DMS 273 (cell line): Measurements from ENCODE around the gene TM9SF2.
"Not testable (repeated sequence)": the region's sequence is repeated elsewhere in the genome, so short reads cannot be mapped to it uniquely, and the experiment has no call there.

Experiments
- DNase-seq: peaks from one replicate; lab custom pipeline; 2025; ENCODE audit not compliant: unreplicated experiment; lab: John Stamatoyannopoulos, UW

The TM9SF2 gene, protein sequence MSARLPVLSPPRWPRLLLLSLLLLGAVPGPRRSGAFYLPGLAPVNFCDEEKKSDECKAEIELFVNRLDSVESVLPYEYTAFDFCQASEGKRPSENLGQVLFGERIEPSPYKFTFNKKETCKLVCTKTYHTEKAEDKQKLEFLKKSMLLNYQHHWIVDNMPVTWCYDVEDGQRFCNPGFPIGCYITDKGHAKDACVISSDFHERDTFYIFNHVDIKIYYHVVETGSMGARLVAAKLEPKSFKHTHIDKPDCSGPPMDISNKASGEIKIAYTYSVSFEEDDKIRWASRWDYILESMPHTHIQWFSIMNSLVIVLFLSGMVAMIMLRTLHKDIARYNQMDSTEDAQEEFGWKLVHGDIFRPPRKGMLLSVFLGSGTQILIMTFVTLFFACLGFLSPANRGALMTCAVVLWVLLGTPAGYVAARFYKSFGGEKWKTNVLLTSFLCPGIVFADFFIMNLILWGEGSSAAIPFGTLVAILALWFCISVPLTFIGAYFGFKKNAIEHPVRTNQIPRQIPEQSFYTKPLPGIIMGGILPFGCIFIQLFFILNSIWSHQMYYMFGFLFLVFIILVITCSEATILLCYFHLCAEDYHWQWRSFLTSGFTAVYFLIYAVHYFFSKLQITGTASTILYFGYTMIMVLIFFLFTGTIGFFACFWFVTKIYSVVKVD

DNA sequence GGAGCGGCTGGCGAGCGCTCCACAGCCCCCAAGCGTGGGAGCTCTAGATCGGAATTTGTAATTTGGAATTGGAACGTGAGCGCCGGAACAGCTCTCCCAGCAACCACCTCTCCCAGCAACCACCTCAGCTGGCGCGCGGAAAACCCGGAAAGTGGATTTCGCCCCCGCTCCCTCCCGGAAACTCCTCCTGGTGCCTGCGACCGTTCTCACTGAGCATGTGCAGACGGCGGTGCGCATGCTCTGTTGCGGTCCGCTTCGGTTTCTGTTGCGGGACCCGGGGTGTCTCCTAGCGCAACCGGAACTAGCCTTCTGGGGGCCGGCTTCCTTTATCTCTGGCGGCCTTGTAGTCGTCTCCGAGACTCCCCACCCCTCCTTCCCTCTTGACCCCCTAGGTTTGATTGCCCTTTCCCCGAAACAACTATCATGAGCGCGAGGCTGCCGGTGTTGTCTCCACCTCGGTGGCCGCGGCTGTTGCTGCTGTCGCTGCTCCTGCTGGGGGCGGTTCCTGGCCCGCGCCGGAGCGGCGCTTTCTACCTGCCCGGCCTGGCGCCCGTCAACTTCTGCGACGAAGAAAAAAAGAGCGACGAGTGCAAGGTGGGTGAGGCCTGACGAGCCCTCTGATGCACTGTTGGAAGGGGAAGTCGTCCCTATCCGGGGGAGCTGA lies at the start of gene TM9SF2:
Gene TM9SF2, plus strand, starts transcription at position 289 of the 664 bp plus-strand sequence. Its CDS starts 135 bp downstream, at position 424.
- peak; percentile 97 for DNase-seq

DNA sequence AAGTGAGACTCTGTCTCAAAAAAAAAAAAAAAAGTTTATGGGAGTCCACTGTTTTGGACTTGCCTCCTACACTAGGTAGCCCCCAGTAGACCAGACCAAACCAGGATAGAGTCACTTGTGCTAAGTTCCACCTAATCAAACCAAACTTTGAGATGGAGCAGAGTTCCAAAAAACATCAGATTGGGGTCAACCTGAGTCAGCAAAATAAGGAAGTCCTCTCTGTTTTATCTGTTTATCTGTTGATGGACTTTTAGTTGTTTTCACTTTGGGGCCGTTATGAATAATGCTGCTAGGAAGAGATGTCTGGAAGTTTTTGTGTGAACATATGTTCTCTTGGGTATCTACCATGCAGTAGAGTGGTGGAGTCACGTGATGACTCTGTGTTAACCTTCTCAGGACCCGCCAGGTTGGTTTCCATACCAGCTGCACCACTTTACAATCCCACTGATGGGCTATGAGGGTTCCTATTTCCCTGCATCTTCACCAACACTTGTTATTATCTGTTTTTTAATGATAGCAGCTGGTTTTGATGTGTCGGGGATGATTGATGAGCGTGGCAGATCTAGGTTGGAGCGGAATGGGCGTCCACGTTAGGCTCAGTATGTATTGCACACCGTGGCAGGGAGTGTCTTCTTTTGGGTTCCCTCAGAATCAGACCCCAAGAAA lies 46.6 kb upstream of the TM9SF2 start:
- no peak for DNase-seq

DNA sequence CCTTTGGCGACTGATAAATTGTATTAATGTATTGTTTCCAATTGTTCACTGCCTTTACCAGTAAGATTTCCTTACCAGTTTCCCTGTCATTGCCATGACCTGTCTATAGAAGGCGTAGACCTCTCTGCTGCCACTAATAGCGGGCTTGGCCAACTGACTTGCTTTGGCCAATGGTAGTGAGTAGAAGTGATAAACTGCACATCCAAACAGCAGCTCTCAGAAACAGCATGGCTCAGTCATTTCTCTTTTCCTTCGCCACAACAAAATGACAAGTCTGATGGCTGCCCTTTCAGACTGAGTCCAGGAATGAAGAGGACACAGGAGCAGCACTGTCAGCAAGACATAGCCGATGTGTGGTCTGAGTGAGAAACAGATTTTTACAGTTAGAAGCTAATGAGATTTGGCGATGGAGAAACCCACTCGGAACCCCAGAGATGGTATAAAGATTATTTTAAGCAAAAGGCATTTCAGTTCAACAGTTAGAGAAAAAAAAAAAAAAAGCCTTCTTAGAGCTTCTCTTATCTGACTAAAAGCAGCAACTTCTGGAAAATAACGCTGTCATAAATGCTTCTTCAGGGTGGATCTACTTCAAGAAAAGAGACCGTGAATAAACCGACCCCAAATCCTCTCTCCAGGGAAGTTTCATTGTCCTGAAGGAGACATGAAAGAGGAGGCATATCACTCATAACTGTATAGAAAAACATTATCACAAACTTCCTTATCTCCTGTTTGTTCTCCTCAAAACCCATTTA lies 42.0 kb upstream of the TM9SF2 start:
- no peak for DNase-seq

DNA sequence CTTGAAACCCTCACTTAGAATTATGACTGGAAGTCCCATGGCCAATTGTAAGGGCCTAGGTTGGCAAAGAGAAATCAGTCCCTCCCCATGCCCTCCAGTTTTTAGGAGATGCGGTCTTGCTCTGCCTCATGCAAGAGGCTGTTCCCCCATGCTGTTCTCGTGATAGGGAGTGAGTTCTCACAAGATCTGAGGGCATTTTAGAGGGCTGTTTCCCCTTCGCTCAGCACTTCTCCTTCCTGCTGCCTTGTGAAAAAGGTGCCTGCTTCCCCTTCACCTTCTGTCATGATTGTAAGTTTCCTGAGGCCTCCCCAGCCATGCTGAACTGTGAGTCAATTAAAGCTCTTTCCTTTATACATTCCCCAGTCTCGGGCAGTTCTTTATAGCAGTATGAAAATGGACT lies 40.5 kb upstream of the TM9SF2 start:
- DNase-seq = not testable (repeated sequence)

DNA sequence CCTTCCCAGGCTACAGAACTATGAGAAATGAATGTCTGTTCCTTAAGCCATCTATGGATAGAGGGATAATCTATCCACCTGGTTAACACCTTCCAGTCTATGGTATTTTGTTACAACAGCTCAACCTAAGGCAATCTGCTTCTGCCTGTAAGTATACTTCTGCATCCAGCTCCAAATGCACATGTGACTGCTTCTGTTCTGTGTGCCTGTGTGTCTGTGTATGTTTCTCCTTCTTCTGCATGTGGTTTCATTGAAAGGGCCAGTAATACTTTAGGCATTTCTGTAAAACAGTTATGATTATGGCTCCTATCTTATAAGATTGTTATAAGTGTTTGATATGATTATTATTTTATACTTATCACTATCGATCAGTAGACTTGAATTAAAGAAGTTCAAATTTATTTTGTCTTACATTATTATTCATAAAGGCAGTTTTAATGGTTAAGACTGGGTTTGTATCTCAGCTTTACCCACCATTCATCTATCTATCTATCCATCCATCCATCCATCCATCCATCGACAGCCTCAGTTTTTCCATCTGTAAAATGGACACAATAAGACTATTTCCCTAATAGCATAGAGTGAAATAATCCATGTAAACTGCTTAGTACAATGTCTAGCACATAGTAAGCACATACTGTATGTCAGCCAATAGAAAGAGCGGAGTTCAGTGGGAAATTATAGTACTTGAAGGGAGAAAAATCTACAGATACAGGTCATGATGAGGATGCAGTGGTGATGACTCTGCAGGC lies 37.5 kb upstream of the TM9SF2 start:
- peak; percentile 6 for DNase-seq

DNA sequence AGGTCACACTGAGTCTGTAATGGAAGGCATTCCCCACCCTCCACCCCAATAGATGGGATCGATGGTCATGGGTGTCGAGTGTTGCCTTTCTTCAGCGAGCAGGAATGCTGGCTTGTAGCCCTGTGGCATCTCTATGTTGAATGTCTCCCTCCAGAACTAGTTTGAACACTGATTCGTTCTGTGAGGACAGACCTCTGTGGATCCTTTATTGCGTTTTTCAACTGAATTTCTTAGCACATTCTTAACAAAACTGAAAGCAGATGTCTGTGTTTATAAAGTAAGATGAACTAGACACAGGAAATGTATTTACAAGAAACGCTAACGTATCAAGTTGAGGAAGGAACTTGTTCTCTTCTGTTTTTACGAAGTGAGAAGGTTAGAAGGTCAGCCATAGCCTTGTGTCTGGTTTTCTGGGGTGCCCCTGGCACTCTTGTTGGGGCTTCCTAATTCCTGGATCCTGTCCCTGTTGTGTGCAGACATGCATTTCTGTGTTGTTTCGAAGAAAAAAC lies 36.8 kb upstream of the TM9SF2 start:
- no peak for DNase-seq

DNA sequence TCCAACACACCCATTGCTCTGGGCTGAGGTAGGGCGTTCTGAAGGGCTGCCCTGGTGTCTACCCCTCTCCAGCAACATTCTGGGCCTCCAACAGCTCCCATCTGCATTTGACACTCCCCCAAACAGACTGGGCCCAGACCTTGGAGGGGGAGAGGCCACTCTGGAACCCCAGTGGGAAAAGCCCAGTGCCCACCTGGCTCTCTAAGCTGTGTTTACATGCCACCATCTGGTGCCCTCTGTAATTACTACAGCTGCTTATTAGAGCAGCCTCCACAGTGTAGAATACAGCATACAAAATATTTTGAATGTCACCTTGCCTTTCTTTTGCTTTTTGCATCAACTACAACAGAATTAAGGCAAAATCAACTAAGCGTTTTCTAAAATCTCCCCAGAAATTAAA lies 35.8 kb upstream of the TM9SF2 start:
- DNase-seq = peak; percentile 96

DNA sequence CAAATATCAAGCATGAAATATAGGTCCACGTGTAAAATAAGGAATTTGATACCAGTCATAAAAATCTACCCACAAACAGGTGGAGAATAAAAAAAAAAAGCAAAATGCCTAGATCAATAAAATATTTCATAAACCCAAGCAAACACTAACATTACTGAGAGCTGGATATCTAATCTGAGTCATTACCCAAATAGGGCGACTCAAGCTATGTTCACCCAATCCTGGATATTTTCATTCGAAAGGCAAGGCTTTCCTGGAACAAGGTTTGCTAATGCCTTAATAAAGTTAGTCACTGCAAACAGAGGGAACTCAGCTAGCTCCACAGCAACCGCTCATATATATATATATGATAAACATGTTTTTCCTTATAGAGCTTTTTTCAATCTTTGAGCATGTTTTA lies 33.5 kb upstream of the TM9SF2 start:
- DNase-seq = peak; percentile 15

DNA sequence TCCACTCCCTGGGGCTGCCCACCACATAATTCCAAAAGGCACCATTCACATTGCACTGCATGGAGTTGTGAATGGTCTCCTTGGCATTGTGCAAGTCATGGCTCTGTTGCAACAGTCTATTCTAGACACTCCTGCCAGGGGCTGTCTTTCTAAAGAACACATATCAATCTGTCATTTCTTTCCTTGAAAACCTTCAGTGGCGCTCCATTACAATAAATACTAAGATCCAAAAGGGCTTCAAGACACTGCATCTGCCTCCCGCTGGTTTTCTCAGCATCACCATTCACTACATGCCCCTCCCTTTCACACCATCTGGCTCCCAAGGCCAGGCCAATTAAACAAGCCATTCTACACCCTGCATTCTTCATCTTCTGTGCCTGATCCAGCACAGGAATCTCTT lies 32.2 kb upstream of the TM9SF2 start:
- DNase-seq = peak; percentile 88

DNA sequence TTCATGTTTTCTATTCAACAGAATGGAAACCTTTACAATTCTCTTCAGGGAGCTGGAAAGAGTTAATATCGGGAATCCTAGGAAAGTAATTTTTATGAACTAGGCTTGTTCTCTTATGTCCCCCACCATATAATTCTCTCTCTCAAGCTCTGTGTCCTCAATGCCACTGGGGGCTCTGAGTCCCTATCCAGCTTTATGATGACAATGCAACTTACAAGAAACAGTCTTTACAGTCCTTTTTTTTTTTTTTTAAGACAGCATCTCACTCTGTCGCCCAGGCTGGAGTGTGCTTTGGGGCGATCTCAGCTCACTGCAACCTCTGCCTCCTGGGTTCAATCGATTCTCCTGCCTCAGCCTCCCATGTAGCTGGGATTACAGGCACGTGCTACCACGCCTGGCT lies 31.2 kb upstream of the TM9SF2 start:
- no peak for DNase-seq

DNA sequence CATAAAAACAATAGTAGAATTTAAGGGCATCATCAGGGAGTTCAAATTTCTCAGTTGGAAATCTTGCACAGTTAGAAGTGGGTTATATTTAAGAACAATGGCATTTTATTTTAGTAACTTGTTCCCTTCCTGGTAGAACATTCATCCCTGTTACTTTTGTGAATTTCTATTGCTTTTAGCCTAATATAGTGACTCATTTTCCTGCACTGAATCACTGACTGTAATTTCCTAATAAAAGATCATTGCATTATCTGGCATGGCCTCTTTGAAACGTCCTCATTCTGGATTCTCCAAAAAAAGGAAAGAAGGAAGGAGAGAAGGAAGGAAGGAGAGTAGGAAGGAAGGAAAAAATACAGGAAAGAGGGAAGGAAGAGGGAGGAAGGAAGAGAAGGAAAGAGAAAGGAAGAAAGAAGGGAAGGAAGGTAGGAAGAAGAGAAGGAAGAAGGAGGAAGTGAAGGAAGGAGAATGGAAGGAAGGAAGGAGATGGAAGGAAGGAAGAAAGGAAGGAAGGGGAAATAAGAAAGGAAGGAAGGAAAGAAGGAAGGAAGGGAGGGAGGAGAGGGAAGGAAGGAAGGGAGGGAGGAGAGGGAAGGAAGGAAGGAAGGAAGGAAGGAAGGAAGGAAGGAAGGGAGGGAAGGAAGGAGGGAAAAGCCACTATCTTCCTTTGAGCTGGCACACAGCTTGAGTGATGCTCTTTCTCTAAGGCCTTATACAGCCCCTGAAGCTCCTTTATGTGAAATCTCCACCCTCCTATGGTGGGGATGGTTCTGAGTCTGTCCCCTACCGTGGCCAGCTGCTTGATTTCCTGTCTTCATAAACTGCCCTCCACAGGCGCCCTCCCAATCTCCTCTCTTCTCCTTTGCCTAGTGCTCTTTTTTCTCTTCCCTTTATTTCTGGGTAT lies 29.8 kb upstream of the TM9SF2 start:
- DNase-seq = no peak

DNA sequence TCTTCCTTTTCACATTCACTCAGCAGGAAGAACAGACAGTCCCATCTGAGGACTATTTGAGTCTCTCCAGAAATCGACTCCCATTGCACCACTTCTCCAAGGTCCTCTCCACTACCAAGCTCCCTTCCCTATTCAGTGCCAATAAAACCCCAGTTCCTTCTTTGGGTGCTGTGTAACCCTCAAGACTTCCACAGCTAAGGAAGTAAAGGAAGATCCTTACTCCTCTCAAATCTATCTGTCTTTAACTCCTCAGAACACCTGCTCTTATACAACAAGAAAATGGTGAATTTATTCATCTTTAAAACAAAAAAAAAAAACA lies 29.2 kb upstream of the TM9SF2 start:
- DNase-seq = no peak

DNA sequence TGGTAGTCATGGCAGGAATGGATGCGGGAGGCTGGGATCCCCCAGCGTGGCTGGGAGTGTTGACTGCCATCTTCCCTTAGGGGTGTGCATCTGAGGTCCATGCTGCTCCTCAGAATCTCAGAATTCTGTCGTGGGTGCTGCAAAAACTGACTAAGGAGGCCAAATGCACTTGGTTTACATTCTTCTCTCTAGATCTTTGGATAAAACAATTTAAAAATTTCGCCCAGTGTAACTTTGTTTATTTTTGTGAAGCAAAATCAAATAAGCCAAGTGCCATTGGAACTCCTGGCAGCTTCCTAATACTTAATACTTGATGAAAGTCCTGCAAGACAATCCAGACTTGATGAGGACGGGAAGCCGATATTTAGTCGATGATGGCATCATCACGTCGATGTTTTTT lies 27.8 kb upstream of the TM9SF2 start:
- DNase-seq = no peak

DNA sequence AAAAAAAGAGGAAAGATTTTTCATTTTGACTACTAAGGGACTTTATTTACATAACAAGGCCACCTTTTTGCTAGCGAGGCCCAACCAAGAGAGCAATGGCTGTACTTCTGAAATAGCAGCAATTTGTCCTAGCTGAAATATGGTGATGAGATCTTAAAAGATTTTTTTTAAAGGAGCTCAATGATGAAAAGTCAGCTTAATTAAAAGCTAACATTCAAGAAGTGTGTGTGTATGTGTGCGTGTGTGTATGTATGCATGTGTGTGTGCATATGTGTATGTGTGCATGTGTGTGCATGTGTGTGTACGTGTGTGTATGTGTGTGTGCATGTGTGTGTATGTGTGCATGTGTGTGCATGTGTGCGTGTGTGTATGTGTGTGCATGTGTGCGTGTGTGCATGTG lies 24.6 kb upstream of the TM9SF2 start:
- no peak for DNase-seq

DNA sequence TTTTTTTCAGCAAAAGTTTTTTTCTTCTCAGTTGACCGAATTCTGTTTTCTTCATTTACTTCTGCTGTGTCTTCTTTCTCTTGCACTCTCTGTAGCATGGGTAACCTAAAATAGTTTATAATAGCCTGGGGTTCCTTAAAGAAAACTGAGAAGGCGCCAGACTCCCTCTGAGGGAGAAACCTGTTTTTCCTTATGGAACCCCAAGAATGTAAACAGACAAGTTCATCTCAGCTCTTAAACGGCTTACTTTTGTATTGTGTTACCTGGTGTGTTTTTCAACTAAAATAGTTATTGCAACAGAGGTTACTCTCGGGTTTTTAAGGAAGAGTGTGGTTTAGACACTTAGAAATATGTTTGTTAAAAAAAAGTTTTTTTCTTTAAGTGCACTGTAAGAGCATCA lies 23.8 kb upstream of the TM9SF2 start:
- DNase-seq = no peak

DNA sequence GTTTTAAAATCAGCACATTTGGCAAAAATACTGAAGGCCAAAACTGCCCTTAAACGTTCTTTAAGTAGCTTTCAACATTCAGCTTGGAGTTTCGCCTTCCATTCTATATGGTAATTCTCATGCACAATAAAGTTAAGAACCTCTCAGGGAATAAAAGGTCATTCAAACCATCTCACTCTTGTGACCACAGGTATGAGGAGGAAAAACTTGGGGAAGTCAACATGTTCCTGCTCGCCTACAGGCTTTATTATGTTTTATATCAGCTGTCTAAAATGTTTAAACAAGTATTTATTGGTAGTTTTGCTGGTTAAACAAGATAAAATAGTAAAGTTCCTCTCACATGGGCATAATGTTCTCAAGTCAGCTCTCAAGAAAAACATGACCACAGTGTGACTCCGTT lies 19.9 kb upstream of the TM9SF2 start:
- no peak for DNase-seq

DNA sequence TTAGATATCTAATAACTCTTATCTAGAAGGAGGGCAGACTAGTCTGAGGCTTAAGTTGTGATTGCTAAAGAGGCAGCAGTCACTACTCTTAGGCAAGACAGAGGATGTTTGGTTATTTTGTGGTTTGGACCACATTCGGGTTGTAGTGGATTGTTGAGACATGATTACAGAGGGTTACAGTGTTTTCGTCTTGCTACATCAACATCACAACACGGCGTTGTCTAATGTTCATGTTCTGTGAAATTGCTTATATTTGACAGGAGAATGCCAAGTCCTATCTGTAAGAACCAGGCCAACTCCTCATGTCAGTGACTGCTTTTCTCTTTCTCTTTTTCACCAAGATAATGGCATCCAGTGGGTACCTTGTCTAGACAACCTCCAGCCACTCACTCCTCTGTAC lies 16.8 kb upstream of the TM9SF2 start:
- no peak for DNase-seq

DNA sequence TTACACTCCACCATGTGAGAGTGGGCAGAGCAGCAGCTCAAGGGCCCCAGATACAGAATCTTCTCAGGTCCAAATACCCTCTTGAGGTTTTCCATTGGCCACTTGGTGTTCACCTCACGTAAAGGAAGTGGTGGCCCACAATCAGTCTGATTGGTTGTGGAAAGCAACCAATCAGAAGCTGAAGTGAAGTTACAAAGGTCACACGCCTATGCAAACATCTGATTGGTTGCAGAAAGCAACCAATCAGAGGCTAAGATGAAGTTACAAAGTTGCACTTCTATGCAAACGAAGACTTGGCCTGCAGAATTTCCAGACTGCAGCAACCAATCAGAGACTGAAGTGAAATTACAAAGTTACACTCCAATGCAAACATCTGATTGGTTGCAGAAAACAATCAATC lies 14.3 kb upstream of the TM9SF2 start:
- DNase-seq = no peak

DNA sequence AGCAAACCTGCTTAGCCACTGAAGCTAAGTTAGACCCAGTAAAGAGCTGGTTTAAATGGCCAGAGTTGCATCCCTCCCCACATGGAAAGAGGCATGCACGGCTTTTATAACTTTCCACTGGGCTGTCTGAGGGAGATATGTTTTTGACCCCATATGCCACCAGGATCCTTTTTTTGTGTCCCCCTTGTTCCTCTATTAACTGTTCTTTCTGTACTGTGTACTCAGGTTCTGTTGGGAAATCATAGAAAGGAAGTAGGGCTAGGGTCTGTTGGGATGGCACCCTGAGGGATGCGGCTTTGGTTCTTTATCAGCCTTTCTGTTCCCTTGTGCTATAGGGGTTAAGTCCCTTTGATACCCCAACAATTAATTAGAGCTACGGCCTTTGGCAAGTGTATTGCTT lies 12.2 kb upstream of the TM9SF2 start:
- no peak for DNase-seq
